AG08396 (cell line): Measurements from ENCODE around the gene LRRC2.
A peak's percentile ranks its signal among the peaks of the same experiment; 100 is the strongest.
"Not testable (repeated sequence)": the region's sequence is repeated elsewhere in the genome, so short reads cannot be mapped to it uniquely, and the experiment has no call there.

Experiments
- DNase-seq: peaks from one replicate; pipeline ENCODE4 v3.0.0; 2012; ENCODE audit warnings: low spot score, mixed read lengths

LRRC2 gene

DNA sequence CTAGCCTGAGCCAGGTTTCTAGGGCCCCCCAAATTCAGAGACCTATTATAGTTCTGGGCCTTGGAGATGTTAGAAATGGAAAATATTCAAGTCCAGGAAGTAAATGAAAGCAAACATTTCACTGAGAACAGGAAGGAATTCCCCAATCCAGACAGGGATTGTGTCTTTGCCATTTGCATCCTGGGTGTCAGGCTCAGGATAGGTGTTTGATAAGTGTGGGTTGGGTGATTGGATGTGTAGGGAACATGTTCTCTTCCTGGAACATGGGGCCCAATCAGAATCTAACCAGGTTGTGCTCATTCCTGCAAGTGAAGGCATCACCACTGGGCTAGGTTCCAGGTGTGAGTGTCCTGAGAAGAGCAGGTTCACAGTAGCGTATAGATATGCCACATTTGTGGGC, 14.6 kb upstream of the LRRC2 start:
- DNase-seq = no peak

DNA sequence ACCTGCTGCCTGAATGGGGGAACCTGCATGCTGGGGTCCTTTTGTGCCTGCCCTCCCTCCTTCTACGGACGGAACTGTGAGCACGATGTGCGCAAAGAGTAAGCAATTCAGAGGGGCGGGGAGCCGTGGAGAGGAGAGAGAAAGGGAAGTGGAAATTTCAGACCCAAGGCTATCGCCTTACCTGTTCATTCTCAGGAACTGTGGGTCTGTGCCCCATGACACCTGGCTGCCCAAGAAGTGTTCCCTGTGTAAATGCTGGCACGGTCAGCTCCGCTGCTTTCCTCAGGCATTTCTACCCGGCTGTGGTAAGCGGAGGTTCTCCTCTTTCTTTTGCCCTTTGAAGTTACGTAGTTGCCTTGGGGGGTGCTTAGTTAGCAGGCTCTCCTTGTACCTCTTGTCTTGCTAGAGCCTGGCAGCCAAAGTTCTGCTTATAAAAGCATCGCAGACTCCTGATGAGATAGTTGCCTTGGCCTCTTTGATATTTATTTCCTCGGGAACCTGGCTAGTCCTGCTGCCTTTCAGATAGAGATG, 13.7 kb upstream of the LRRC2 start:
- DNase-seq = no peak

DNA sequence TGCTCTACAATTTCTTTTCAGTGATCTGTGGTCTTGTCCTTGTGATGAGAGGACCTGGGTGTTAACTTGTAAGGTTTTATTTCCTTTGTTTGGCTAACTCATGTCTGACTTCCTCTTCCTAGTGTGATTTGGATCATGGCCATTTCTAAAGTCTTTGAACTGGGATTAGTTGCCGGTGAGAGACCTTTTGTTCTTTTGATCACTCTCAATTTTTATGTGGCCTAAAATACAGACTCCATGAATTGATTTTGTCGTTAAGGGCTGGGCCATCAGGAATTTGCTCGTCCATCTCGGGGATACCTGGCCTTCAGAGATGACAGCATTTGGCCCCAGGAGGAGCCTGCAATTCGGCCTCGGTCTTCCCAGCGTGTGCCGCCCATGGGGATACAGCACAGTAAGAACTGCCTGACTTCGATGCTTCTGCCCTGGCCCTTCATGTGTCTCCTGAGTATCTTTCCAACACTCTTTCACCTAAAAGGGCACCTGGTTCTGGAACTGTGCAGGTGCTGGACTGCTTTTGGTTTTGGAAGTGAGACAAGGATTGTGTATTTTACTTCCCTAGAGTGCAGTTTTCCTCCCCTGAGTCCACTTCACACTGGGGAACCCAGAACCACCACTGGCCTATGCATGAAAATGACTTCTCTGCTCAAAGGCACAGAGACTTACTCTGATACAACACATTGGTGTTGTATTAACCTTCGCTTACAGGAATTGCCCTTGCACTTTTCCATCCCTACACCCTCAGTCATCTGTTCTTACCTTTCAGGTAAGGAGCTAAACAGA, 13.1 kb upstream of the LRRC2 start:
- no peak for DNase-seq

DNA sequence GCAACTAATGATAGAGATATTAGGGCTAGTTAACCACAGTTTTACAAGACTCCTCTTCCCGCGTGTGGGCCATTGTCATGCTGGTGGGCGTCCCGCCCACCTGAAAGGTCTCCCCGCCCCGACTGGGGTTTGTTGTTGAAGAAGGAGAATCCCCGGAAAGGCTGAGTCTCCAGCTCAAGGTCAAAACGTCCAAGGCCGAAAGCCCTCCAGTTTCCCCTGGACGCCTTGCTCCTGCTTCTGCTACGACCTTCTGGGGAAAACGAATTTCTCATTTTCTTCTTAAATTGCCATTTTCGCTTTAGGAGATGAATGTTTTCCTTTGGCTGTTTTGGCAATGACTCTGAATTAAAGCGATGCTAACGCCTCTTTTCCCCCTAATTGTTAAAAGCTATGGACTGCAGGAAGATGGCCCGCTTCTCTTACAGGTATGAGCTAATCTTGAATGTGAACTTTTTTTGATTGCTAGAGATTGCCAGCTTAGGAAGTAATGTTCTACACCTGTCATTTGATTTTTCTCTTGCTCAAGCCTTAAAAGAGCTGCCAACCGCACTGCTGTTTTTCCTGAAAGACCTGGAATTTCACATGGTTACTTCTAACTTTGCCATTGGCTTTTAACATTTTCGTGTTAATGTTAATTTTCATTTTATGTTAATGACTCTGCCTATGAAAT, 11.6 kb upstream of the LRRC2 start:
- DNase-seq = not testable (repeated sequence)

DNA sequence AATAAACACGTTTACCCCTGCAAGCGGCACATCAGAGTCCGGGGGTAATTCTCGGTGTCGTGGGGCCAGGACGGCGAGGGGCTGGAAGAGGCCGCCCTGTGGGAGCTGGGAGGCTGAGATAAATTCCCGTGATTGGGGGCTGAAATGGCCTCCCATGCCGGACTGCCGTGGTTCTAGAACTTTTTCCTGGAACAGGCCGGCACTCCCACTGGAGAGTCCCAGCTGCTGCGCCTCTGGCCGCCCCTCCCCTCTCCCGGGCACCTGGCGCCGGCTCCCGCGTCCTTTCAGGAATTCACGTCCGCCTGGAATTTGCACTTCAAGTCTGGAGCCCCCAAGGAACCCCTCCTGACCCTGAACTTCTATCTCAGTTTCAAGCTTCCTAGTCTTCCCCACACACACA, 10.8 kb upstream of the LRRC2 start:
- no peak for DNase-seq

DNA sequence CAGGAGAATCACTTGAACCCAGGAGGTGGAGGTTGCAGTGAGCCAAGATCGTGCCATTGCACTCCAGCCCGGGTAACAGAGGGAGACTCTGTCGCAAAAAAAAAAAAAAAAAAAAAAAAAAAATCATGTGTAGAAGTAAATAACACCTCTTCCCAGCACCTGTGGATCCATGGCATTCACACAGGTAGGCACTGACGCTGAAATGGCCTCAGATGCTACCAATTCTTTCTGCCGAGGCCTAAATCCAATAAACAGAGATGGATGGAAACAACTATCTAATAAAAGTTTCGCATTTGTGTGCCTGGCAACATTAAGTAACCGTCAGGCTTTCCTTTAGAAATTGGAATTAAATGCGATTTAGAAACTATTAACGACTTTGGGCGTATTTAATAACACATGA, 10.3 kb upstream of the LRRC2 start:
- DNase-seq = no peak

DNA sequence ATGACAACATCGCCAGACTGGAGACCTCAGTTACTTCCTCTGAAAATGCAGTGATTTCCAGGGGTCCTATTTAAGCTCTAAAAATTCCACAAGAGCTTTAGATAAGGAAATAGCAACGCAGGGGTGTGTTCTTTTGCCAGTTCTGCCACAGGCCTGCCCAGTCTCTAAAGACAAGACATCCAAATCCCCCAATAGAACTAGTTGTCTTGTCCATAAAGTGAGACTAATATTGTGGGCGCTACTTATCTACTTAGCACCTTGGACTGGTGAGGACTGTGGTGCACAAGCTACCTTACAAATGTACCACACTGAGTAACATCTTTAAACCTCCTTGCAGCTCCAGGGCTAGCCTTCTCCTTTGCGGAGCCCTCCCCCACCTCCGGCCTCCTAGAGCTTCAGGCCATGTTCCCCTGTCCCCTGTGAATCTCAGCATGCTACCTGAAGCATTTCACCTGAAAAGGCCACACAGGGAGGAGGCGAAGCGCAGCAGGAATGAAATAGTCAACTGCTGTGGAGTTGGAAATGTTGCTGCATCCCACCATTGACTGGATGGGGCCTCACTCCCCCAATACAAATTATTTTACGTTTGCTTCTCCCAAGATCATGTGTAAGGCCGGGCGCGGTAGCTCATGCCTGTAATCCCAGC, 9.6 kb upstream of the LRRC2 start:
- no peak for DNase-seq

DNA sequence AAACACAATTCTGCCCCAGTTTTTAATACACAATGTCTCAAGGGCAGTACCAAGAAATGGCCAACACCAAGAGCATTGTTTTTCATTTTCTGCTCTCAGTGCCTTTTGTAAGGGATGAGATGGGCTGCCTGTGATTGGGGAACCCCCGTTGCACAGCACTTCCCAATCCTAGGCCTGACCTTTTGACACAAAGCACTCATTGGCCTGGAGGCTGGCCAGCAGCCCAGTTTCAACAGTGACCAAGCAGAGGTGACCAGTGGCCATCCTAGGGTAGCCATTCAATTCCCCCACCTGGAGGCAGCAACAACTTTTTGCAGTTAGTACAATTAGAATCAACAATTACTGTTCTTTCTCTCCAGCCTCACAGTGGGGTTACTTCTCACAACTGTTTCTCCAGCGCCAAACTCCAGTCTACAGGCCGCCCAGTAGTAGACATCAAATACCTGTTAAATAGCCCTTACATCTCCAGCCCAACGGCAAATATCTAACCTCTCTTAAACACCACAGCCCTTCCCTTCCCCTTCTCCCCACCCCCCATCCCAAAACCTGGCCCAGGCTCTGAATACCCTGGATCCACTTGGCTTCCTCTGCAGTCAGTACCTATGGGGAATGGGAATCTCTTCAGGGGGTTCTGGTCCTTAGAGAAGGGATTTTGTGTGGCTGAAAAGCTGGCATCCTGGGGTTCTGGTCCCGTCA, 8.9 kb upstream of the LRRC2 start:
- DNase-seq = no peak

DNA sequence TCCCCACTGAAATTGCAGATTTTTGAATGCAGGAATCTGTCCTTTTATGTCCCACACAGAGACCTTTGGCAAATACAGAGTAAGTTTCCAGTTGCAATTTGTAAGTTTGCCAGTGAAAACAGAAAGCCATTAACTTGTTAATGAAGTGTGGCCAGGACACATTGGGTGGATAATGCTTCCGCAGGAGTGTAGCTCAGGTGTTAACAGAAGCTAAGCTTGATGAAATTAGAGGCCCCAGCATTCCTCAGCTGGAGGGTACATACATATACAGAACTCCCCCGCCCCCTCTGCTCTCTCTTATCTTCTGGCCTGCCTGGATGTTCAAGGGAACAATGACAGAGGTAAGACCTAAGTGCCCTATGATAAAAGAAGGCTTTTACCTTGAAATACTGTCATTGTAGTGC, 8.1 kb upstream of the LRRC2 start:
- no peak for DNase-seq

DNA sequence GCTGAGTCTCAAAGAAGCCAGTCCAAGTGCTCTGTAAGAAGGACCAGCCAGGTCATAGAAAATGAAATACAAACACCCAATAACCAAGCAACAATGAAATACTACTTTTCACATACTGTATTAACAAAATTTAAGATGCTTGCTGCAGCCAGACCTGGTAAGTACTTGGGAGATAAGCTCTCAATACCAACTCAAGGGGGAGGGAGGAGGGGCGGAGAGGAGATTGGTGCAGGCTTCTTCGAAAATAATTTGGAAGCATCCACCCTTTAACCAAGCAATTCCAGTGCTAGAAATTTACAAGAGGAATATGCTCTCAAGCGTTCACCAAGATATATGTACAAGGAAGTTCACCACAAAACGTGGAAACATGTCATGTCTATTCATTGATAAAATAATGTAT, 7.6 kb upstream of the LRRC2 start:
- no peak for DNase-seq

DNA sequence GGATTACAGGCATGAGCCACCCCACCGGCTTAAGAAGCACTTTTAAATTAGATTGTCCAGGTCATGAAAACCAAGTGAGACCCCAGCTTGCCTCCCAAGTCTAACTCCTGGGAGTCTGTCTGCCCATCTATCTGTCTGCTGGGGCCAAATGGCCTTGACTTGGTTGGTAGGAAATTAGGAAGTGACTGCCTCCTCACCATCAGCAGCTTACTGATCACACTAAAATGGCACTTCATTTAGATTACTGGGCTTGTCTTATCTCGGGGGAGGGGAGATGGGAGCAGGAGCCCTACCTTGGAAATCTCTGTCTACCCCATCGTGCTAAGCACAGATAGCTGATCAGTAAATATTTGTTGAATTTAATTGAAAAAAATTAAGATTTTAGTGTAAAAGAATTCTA, 5.6 kb upstream of the LRRC2 start:
- no peak for DNase-seq

DNA sequence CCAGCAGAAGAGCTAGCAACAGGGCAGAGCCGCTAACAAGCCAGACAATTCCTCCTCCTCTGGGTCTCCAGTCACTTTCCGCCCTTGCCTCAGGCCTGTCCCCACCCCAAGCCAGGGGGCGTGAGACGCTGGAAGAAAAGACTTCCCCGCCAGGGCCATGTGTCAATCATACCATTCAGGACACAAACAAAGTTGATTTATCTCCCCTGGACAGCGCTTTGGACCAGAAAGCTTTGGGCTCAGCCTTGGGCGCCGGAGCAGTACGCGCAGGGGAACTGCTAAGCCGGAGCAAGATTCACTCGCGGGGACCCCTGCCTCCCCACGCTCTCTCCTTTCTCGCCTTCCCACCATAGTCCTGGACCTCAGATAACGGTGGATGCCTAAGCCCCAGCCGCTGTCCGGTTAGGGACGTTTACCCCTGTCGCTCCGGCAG, 479 bp downstream of the LRRC2 start:
- DNase-seq = peak; percentile 25

DNA sequence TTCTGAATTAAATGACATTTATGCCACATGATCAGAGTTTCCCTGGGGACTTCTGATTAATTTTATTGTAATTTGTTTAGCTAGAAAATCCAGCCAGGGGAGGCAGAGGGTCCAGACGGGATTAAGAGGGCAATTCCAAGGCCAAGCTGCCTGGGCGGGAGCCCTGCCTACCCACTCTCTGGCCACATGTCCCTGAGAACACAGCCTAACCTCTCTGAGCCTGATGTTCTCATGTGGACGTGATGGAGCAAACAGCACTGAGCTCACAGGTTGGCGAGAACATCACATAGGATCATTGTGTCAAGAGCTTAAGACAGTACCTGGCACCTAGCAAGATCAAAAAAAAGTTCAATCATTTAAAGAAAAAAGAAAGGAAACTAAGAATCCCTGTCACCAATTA, 1.0 kb downstream of the LRRC2 start:
- no peak for DNase-seq

DNA sequence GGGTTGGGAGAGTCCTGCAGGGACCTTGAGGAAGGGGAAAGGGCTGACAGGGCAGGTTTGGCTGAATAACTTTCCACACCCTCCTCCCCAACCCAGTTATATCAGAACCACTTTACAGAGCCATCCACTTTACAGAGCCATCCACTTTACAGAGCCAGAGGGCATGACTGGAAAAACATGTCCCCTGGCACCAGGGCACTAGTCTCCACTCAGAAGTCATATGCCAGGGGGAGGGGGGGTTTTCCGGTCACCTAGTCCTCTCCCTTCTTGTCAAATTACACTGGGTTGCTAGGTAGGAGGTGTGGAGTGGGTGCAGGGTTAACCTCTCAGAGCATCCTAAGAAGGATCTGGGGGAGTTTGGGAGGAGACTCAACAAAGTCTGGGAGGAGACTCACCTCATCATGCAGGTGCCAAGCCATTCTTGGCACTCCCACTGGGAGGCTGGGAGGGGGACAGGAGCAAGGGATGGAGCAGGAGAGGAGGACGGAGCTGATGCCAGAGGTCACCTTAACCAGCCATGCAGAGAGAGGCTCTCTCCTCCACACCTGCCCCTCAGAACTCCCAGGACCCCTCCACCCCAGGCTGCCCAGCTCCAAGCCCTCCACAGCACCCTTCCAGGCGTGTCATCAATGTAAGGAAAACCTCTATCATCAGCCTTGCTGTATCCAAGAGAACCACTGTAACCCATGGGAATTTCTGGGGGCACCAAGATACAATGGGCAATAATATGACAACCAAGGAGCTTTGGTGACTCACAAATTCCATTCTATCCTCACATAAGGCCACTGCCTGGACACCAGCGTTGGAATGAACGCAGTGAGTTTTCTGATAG, 1.7 kb downstream of the LRRC2 start:
- DNase-seq = no peak

DNA sequence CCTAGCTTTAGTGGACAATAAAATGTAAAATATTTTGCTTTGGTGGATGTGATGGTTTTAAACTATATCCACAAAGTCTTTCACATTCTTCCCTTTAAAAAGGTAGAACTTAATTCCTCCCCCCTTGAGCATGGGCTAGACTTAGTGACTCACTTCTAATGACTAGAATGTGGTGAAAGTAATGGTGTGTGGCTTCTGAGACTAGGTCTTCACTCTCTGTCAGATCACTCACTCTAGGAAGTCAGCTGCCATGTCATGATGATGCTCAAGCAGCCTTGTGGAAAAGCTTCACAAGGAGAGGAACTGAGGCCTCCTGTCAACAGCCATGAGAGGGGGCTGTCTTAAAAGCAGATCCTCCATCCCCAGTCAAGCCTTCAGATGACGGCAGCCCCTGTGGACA, 4.2 kb downstream of the LRRC2 start:
- DNase-seq = no peak

DNA sequence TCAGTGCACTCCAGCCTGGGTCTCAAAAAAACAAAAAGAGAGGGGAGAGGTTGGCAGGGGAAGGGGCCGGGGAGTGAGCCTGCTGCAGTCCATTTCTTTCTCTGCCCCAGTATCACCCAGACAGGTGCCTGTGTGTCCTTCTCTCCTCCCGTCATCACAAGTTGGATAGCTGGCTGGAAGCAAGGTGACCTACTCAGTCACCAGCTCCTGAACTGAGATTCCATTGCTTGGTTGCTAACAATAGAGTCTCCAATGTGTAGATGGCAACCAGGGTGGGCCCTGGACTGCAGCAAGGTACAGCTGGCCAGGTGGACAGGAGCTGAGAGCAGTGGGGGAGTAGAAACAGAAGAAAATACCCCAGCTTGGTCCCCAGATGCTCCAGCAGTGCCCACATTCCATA, 4.6 kb downstream of the LRRC2 start:
- no peak for DNase-seq

DNA sequence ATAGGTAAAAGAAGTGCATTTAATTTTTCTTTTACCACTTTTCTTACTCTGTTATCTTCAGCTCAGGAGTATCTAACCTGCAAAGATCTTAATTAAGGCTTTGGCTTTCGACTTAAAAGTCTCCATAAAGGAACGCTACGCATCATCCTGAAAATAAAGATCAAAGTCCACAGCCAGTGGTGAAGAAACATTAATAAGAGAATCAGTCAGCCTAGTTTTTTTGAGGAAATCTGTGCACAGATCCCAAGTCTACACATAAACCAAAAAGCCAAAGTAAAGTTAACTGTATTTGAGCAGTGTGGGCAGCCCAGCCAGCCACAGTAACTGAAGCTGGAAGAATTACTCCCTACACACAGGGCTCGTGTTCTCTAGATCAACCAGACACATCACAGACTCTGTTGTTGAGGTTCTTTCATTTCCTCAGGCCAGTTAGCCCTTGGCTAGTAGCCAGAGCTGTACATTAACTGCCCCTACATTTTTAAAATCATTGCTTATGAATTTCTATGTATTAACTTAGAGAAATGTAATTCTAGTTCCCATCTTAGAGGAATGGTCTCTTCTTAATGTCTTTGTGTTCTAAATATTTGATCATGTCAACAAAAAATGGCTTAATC, 6.9 kb downstream of the LRRC2 start:
- no peak for DNase-seq

DNA sequence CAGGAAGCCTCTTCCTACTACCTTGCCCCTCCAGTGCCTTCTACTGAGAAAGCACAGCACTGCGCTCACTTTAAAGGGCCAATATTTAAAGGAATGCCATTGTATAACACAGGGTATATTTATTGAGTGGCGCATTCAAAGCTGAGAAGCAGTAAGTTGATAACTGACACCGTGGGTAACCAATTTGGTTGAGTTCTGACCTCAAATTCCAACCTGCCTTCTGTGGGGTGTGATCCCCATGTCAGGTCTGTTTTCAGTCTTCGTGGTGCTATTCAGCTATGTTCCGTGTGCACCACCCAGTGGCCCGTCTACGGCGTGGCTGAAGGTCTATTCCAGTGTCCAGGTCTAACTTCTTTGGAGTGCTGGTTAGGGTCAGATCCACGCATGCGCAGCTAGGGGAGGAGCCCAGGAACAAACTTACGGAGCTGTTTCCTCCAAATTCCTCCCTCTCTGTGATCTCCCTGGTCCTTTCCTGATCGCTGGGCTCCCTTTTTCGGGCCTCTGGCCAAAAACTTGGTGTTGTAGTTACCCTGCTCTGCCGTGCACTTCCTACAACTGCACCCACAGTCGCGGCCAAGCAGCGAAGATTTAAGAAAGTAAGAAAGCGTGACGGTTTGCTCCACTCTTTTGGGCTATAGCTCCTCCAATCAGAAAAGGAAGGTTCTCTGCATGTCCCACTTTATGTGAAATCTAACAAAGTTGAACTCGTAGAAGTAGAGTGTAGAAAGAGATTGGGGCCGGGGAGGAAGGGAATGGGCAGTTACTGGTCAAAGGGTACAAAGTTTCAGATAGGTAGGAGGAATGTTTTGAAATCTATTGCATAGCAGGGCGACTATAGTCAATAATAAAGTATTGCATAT, 7.7 kb downstream of the LRRC2 start:
- DNase-seq = peak; percentile 84

DNA sequence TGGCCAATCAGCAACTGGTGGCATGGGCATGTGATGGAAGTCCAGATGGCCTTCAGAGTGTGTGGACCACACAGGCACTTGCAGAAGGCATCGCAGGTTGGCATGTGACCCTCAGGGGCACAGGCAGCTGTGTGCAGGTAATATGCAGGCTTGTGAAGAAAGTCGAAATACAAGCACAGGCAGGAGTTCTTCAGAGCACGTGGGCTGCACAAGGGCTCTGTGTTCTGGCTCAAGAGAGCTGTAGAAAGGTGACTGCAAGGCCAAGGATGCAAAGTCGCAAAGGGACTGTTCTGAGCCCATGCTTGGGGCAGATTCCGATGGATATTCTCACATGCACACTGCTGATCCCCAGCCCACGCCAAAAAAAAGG, 8.3 kb downstream of the LRRC2 start:
- DNase-seq = no peak

DNA sequence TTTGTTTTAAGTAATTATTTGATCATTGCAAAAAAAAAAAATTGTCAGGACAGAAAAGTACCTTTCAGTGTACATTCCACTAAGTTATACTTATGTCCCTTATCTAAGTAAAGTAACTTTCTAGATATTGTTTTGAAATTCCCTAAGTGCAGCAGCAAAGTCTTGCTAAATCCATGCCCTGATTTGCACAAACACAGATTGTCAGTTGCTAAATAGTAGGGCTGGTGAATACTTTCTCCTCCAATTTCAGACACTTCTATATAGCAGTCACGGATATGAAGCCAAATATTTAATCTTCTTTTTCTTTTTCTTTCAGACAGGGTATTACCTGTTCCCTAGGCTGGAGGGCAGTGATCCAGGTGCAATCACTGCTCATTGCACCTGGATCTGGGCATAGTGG, 12.9 kb downstream of the LRRC2 start:
- DNase-seq = no peak
